HG03039 (cell line): ENCODE measurements around the gene PPP2R1A.
"Not testable (repeated sequence)": the region's sequence is repeated elsewhere in the genome, so short reads cannot be mapped to it uniquely, and the experiment has no call there.

ENCODE experiments used
- ATAC-seq: cut with Tn5 transposase; IDR thresholded peaks from one replicate; pipeline ENCODE4 v1.9.1; 2021; ENCODE audit warnings: mild to moderate bottlenecking, moderate library complexity; ENCODE audit not compliant: unreplicated experiment

Gene PPP2R1A

GRCh38 chr19:52237771-52238400 is 48.0 kb downstream of the PPP2R1A start:
- ATAC-seq, result no peak

- ATAC-seq, result no peak
Observed at GRCh38 chr19:52244021-52244420, 54.2 kb downstream of the PPP2R1A start.

GRCh38 chr19:52248241-52248640 is 58.4 kb downstream of the PPP2R1A start:
- ATAC-seq, result no peak

- ATAC-seq, result no peak
Observed at GRCh38 chr19:52258426-52258825, 68.6 kb downstream of the PPP2R1A start.

- ATAC-seq, result not testable (repeated sequence)
Observed at GRCh38 chr19:52265556-52265955, 75.7 kb downstream of the PPP2R1A start.

GRCh38 chr19:52269338-52270261 is 79.7 kb downstream of the PPP2R1A start, which contains the start of gene ZNF766:
TSS of gene ZNF766 (plus strand) at chr19:52269587. CDS start at chr19:52269614, 27 bp downstream.
- peak; percentile 89 for ATAC-seq

GRCh38 chr19:52270266-52270885 is 80.5 kb downstream of the PPP2R1A start:
- no peak for ATAC-seq

GRCh38 chr19:52273301-52273700 is 83.4 kb downstream of the PPP2R1A start:
- no peak for ATAC-seq

GRCh38 chr19:52274191-52274590 is 84.3 kb downstream of the PPP2R1A start:
- ATAC-seq, result no peak

GRCh38 chr19:52275988-52276387 is 86.1 kb downstream of the PPP2R1A start:
- ATAC-seq, result no peak

- ATAC-seq, result no peak
Observed at GRCh38 chr19:52277471-52277870, 87.6 kb downstream of the PPP2R1A start.
